ENCODE results near the gene FCER2. TPM values are rescaled to one million over a fixed set of nuclear protein-coding genes. Genes with fewer than 3 reads are reported as not detected.

FCER2 gene
- total RNA-seq, 1 donor from 2014 or later: not detected

DNA sequence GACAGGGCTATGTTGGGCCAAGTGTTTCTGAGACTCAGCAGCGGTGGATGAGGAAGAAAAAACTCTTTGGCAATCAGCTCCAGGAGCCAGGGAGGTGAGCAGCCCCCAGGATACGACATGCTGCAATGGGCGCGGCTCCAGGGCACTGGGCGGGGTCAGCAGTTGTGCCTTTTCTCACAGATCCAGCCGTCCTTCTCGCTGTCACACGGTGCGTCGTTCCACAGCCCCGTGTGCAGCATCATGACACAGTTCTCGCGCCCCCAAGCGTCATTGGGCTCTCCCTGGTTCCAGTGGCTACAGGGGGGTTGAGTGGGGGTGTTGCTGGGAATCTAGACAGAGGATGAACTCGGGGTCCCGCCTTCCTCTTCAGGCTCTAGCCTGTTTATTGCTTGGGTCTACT, 27.3 kb upstream of the FCER2 start:
- no peaks in the 10 kb centered on the region for H3K4me1 Mint-ChIP-seq (ENCODE audit: low read depth)
- H3K27ac Mint-ChIP-seq: no peak overlapping the region
- H3K36me3 Mint-ChIP-seq (ENCODE audit: insufficient read depth): no peaks in the 10 kb centered on the region
- peaks cover 74% of the 10 kb centered on the region for H3K27me3 Mint-ChIP-seq
- TF ChIP-seq, protein P1, sequence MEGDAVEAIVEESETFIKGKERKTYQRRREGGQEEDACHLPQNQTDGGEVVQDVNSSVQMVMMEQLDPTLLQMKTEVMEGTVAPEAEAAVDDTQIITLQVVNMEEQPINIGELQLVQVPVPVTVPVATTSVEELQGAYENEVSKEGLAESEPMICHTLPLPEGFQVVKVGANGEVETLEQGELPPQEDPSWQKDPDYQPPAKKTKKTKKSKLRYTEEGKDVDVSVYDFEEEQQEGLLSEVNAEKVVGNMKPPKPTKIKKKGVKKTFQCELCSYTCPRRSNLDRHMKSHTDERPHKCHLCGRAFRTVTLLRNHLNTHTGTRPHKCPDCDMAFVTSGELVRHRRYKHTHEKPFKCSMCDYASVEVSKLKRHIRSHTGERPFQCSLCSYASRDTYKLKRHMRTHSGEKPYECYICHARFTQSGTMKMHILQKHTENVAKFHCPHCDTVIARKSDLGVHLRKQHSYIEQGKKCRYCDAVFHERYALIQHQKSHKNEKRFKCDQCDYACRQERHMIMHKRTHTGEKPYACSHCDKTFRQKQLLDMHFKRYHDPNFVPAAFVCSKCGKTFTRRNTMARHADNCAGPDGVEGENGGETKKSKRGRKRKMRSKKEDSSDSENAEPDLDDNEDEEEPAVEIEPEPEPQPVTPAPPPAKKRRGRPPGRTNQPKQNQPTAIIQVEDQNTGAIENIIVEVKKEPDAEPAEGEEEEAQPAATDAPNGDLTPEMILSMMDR (IDR thresholded peaks at IDR 0.05; ENCODE audit: unreplicated experiment): no peak
- no peak for DNase-seq (ENCODE audit: low spot score, unreplicated experiment)
- H3K9me3 Mint-ChIP-seq (ENCODE audit: low read depth): no peaks in the 10 kb centered on the region
- no peak overlapping the region for H3K4me3 Mint-ChIP-seq (ENCODE audit: low read depth)

DNA sequence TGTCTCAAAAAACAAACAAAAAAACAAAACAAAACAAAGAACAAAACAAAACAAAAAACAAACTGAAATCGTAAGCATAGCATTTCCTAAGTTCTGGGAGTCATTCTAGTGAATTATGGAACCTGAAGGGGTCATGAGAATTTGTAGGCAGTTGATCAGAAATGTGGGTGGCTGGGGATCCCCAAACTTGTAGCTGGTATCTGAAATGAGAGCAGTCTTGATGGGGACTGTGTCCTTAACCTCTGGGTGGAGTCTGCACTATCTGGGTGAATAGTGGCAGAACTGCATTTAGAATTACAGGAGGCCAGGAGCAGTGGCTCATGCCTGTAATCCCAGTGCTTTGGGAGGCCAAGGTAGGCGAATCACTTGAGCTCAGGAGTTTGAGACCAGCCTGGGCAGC, 23.9 kb upstream of the FCER2 start:
- Mint-ChIP-seq H3K4me1 (ENCODE audit: low read depth) (no peaks in the 10 kb centered on the region), H3K36me3 (ENCODE audit: insufficient read depth) (no peaks in the 10 kb centered on the region), H3K27me3 (peaks cover 56% of the 10 kb centered on the region)

DNA sequence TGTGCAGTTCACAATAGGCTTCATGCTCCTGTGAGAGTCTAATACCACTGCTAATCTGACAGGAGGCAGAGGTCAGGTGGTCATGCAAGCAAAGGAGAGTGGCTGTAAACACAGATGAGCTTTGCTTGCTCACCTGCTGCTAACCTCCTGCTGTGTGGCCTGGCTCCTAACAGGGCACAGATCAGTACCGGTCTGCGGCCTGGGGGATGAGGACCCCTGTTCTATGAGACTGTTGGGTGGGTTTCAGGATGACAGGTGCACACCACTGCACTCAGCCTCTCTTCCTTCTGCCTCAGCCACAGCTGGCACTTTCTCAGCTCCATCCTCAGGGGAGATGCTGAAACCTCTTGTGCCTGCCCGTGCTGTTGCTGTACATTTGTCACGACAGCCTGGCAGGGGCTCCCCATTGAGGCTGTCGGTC, 20.3 kb upstream of the FCER2 start:
- Mint-ChIP-seq H3K27ac (no peak overlapping the region), H3K27me3 (peaks cover 23% of the 10 kb centered on the region), H3K4me3 (ENCODE audit: low read depth) (no peak overlapping the region), H3K9me3 (ENCODE audit: low read depth) (no peaks in the 10 kb centered on the region), H3K4me1 (ENCODE audit: low read depth) (no peaks in the 10 kb centered on the region), H3K36me3 (ENCODE audit: insufficient read depth) (no peaks in the 10 kb centered on the region)
- TF ChIP-seq, protein P1 (IDR thresholded peaks at IDR 0.05; ENCODE audit: unreplicated experiment): no peak
- no peak for DNase-seq (ENCODE audit: low spot score, unreplicated experiment)

More for the DNA sequence above, 23.9 kb upstream of the FCER2 start:
- Mint-ChIP-seq H3K27ac (no peak overlapping the region), H3K9me3 (ENCODE audit: low read depth) (no peaks in the 10 kb centered on the region), H3K4me3 (ENCODE audit: low read depth) (no peak overlapping the region)
- TF ChIP-seq, protein P1 (IDR thresholded peaks at IDR 0.05; ENCODE audit: unreplicated experiment): no peak
- no peak for DNase-seq (ENCODE audit: low spot score, unreplicated experiment)

DNA sequence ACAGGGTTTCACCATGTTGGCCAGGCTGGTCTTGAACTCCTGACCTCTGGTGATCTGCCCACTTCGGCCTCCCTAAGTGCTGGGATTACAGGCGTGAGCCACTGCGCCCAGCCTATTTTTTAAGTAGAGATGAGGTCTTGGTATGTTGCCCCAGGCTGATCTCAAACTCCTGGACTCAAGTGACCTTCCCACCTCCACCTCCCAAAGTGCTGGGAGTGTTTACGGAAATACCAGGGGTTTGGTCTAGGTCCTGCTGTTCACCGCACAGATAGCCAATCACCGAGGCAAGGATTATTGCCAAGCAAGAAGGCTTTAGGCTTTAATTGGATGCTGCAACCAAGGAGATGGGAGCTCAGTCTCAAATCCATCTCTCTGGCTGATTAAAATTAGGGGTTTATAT, 18.4 kb upstream of the FCER2 start:
- Mint-ChIP-seq H3K36me3 (ENCODE audit: insufficient read depth) (no peaks in the 10 kb centered on the region), H3K27me3 (peaks cover 20% of the 10 kb centered on the region), H3K4me1 (ENCODE audit: low read depth) (no peaks in the 10 kb centered on the region), H3K9me3 (ENCODE audit: low read depth) (no peaks in the 10 kb centered on the region), H3K27ac (no peak overlapping the region), H3K4me3 (ENCODE audit: low read depth) (no peak overlapping the region)
- TF ChIP-seq, protein P1 (IDR thresholded peaks at IDR 0.05; ENCODE audit: unreplicated experiment): no peak
- no peak for DNase-seq (ENCODE audit: low spot score, unreplicated experiment)

DNA sequence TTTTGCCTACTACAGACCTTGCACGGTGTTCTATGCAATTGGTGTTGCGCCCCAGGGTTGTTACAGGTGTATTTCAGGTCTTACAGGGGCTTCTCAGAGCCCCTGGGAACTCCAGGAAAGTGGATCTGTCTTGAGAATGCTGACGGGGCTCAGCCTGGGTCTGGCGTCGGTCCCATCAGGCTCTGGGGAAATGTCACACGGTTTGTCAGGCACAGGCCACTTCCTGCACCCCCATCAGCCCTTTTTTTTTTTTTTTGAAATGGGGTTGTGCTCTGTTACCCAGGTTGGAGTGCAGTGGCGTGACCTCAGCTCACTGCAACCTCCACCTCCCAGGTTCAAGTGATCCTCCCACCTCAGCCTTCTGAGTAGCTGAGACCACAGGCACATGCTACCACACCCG, 16.7 kb upstream of the FCER2 start:
- H3K27me3 Mint-ChIP-seq: peaks cover 14% of the 10 kb centered on the region
- TF ChIP-seq, protein P1 (IDR thresholded peaks at IDR 0.05; ENCODE audit: unreplicated experiment): no peak
- DNase-seq (ENCODE audit: low spot score, unreplicated experiment): no peak
- no peaks in the 10 kb centered on the region for H3K9me3 Mint-ChIP-seq (ENCODE audit: low read depth)
- H3K4me3 Mint-ChIP-seq (ENCODE audit: low read depth): no peak overlapping the region
- H3K36me3 Mint-ChIP-seq (ENCODE audit: insufficient read depth): no peaks in the 10 kb centered on the region
- no peak overlapping the region for H3K27ac Mint-ChIP-seq
- no peaks in the 10 kb centered on the region for H3K4me1 Mint-ChIP-seq (ENCODE audit: low read depth)

Measured in progenitor cell of endocrine pancreas (in vitro differentiated cells).